ENCODE results near the gene EPHB1.

The EPHB1 gene

DNA sequence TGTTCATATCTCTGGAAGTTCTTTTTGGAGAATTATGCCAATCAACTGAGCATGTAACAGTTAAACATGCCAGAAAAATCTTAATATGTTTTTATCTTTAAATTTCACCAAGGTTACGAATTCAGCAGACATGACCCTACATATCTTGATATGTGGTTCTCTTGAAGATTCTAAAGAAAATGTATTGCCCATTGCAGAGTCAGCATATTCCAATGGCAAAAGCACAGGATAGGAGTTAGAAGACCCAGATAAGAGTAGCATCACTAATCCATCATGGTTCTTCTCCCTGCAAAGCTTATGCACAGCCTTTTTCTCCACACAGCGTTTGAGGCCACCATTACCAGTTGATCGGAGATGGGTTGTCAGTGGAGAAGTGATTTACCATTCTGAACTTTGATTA lies 402.8 kb downstream of the EPHB1 start:
- H3K9me3 ChIP-seq (ENCODE audit: severe bottlenecking) = no peaks in the 10 kb centered on the region
- no peak overlapping the region for H3K27ac ChIP-seq (ENCODE audit: poor library complexity, severe bottlenecking)
- H3K27me3 ChIP-seq (ENCODE audit: insufficient read depth, poor library complexity, severe bottlenecking) = no peaks in the 10 kb centered on the region
- ATAC-seq (ENCODE audit: low read depth) (no peak), DNase-seq (ENCODE audit: low spot score) (no peak)
- H3K36me3 ChIP-seq (ENCODE audit: low read depth) = no peaks in the 10 kb centered on the region
- no peak for TF ChIP-seq CTCF (IDR thresholded peaks at IDR 0.05; ENCODE audit: poor library complexity, severe bottlenecking)
- no peak overlapping the region for H3K4me3 ChIP-seq (ENCODE audit: severe bottlenecking)
- H3K4me1 ChIP-seq (ENCODE audit: insufficient read depth, poor library complexity, severe bottlenecking) = no peaks in the 10 kb centered on the region

GRCh38 chr3:135199137-135199536 lies 404.1 kb downstream of the EPHB1 start:
- H3K27me3 ChIP-seq (ENCODE audit: insufficient read depth, poor library complexity, severe bottlenecking) = no peaks in the 10 kb centered on the region
- no peaks in the 10 kb centered on the region for H3K9me3 ChIP-seq (ENCODE audit: severe bottlenecking)
- no peaks in the 10 kb centered on the region for H3K36me3 ChIP-seq (ENCODE audit: low read depth)
- H3K4me3 ChIP-seq (ENCODE audit: severe bottlenecking) = no peak overlapping the region
- no peaks in the 10 kb centered on the region for H3K4me1 ChIP-seq (ENCODE audit: insufficient read depth, poor library complexity, severe bottlenecking)
- DNase-seq (ENCODE audit: low spot score) (no peak), ATAC-seq (ENCODE audit: low read depth) (no peak)
- no peak for TF ChIP-seq CTCF (IDR thresholded peaks at IDR 0.05; ENCODE audit: poor library complexity, severe bottlenecking)
- no peak overlapping the region for H3K27ac ChIP-seq (ENCODE audit: poor library complexity, severe bottlenecking)

DNA sequence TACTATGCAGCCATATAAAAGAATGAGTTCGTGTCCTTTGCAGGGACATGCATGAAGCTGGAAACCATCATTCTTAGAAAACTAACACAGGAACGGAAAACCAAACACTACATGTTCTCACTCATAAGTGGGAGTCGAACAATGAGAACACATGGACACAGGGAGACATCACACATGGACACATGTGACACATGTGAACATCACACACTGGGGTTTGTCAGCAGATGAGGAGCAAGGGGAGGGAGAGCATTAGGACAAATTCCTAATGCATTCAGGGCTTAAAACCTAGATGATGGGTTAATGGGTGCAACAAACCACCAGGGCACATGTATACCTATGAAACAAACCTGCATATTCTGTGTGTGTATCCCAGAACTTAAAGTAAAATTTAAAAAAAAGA lies 408.0 kb downstream of the EPHB1 start:
- no peak overlapping the region for H3K4me3 ChIP-seq (ENCODE audit: severe bottlenecking)
- no peak for DNase-seq (ENCODE audit: low spot score)
- TF ChIP-seq CTCF (IDR thresholded peaks at IDR 0.05; ENCODE audit: poor library complexity, severe bottlenecking) = no peak
- no peaks in the 10 kb centered on the region for H3K4me1 ChIP-seq (ENCODE audit: insufficient read depth, poor library complexity, severe bottlenecking)
- H3K36me3 ChIP-seq (ENCODE audit: low read depth) = no peaks in the 10 kb centered on the region
- H3K27ac ChIP-seq (ENCODE audit: poor library complexity, severe bottlenecking) = no peak overlapping the region
- H3K27me3 ChIP-seq (ENCODE audit: insufficient read depth, poor library complexity, severe bottlenecking) = no peaks in the 10 kb centered on the region
- no peaks in the 10 kb centered on the region for H3K9me3 ChIP-seq (ENCODE audit: severe bottlenecking)
- no peak for ATAC-seq (ENCODE audit: low read depth)

GRCh38 chr3:135213213-135213612 lies 418.2 kb downstream of the EPHB1 start:
- ATAC-seq (ENCODE audit: low read depth) = no peak
- Histone ChIP-seq H3K9me3 (ENCODE audit: severe bottlenecking) (no peaks in the 10 kb centered on the region), H3K27ac (ENCODE audit: poor library complexity, severe bottlenecking) (no peak overlapping the region)

DNA sequence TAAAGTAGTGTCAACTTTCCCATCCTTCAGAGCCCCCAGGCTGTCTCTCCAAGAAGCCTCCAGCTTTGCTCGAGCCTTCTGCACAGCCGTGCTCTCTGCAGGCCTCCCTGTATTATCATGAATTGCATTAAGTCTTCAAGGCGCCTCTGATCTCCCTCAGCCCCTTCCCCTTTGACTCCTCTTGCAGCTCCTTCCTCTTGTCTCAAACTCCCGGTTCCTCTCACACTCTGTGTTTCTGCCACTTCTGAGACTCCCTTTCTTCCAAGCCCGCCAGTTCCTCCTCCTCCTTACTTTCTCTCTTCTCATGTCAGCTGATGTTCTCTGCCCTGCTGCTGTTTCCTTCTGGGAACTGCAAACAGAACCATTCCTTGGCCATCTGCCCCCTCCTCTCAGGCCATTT lies 418.8 kb downstream of the EPHB1 start:
- Histone ChIP-seq H3K4me1 (ENCODE audit: insufficient read depth, poor library complexity, severe bottlenecking) (no peaks in the 10 kb centered on the region), H3K27me3 (ENCODE audit: insufficient read depth, poor library complexity, severe bottlenecking) (no peaks in the 10 kb centered on the region), H3K36me3 (ENCODE audit: low read depth) (no peaks in the 10 kb centered on the region), H3K9me3 (ENCODE audit: severe bottlenecking) (no peaks in the 10 kb centered on the region), H3K27ac (ENCODE audit: poor library complexity, severe bottlenecking) (no peak overlapping the region), H3K4me3 (ENCODE audit: severe bottlenecking) (no peak overlapping the region)
- DNase-seq (ENCODE audit: low spot score) (no peak), ATAC-seq (ENCODE audit: low read depth) (no peak)
- TF ChIP-seq CTCF (IDR thresholded peaks at IDR 0.05; ENCODE audit: poor library complexity, severe bottlenecking) = no peak

More at GRCh38 chr3:135213213-135213612, 418.2 kb downstream of the EPHB1 start:
- Histone ChIP-seq H3K4me1 (ENCODE audit: insufficient read depth, poor library complexity, severe bottlenecking) (no peaks in the 10 kb centered on the region), H3K36me3 (ENCODE audit: low read depth) (no peaks in the 10 kb centered on the region), H3K27me3 (ENCODE audit: insufficient read depth, poor library complexity, severe bottlenecking) (no peaks in the 10 kb centered on the region), H3K4me3 (ENCODE audit: severe bottlenecking) (no peak overlapping the region)
- no peak for DNase-seq (ENCODE audit: low spot score)
- no peak for TF ChIP-seq CTCF (IDR thresholded peaks at IDR 0.05; ENCODE audit: poor library complexity, severe bottlenecking)
